Measurements from ENCODE around the gene NCOR2. TPM values are rescaled to one million over a fixed set of nuclear protein-coding genes. Genes with fewer than 3 reads are reported as not detected.

The NCOR2 gene
- total and polyA plus RNA-seq, 7 donors: 44.1 to 164 (median 134) TPM

- Histone ChIP-seq H3K9me3 (no peaks in the 10 kb centered on the region), H3K27ac (no peak overlapping the region), H3K36me3 (ENCODE audit: insufficient read depth in 1 of 2, low read depth in 1 of 2) (no peaks in the 10 kb centered on the region), H3K4me1 (peaks cover 54% of the 10 kb centered on the region), H3K4me3 (no peak overlapping the region), H3K27me3 (ENCODE audit: insufficient read depth in 3 of 3, low read length in 2 of 3) (no peaks in the 10 kb centered on the region)
- TF ChIP-seq CTCF (IDR thresholded peaks at IDR 0.05): no peak
- no peak for ATAC-seq
- no peak for DNase-seq
- intact Hi-C loops (cut with DNase I): no loop called here
- WGBS, 3 donors: 59 to 77% (median 64%) methylated on average over 21 of the region's 21 CpGs
Observed at GRCh38 chr12:124560146-124560890, 7.1 kb downstream of the NCOR2 start.

- Histone ChIP-seq H3K4me3 (no peak overlapping the region), H3K27ac (no peak overlapping the region), H3K9me3 (no peaks in the 10 kb centered on the region), H3K36me3 (ENCODE audit: insufficient read depth in 1 of 2, low read depth in 1 of 2) (no peaks in the 10 kb centered on the region), H3K4me1 (peaks cover 55% of the 10 kb centered on the region), H3K27me3 (ENCODE audit: insufficient read depth in 3 of 3, low read length in 2 of 3) (no peaks in the 10 kb centered on the region)
- WGBS, 3 donors: 91 to 92% (median 91%) methylated on average over 12 of the region's 12 CpGs
- no peak for TF ChIP-seq CTCF (IDR thresholded peaks at IDR 0.05)
- ATAC-seq (no peak), DNase-seq (no peak)
- intact Hi-C loops (cut with DNase I): no loop called here
Observed at GRCh38 chr12:124559182-124560017, 8.0 kb downstream of the NCOR2 start.

GRCh38 chr12:124558313-124558712 lies 9.1 kb downstream of the NCOR2 start:
- no peak for DNase-seq
- no peaks in the 10 kb centered on the region for H3K9me3 ChIP-seq
- H3K36me3 ChIP-seq (ENCODE audit: insufficient read depth in 1 of 2, low read depth in 1 of 2): no peaks in the 10 kb centered on the region
- intact Hi-C loops (cut with DNase I): no loop called here
- H3K27me3 ChIP-seq (ENCODE audit: insufficient read depth in 3 of 3, low read length in 2 of 3): no peaks in the 10 kb centered on the region
- 85 to 93% (median 93%) methylated on average over 8 of the region's 8 CpGs for WGBS, 3 donors
- TF ChIP-seq CTCF (IDR thresholded peaks at IDR 0.05): no peak
- no peak overlapping the region for H3K27ac ChIP-seq
- H3K4me1 ChIP-seq: peaks cover 57% of the 10 kb centered on the region
- H3K4me3 ChIP-seq: no peak overlapping the region
- no peak for ATAC-seq

GRCh38 chr12:124557518-124558223 lies 9.7 kb downstream of the NCOR2 start:
- no peak for TF ChIP-seq CTCF (IDR thresholded peaks at IDR 0.05)
- ATAC-seq: no peak
- no peak overlapping the region for H3K27ac ChIP-seq

More at GRCh38 chr12:124557518-124558223, 9.7 kb downstream of the NCOR2 start:
- 64 to 77% (median 68%) methylated on average over 15 of the region's 15 CpGs for WGBS, 3 donors
- H3K4me3 ChIP-seq: no peak overlapping the region
- no peak for DNase-seq
- H3K36me3 ChIP-seq (ENCODE audit: insufficient read depth in 1 of 2, low read depth in 1 of 2): no peaks in the 10 kb centered on the region
- no peaks in the 10 kb centered on the region for H3K27me3 ChIP-seq (ENCODE audit: insufficient read depth in 3 of 3, low read length in 2 of 3)
- peaks cover 53% of the 10 kb centered on the region for H3K4me1 ChIP-seq
- intact Hi-C loops (cut with DNase I): no loop called here
- H3K9me3 ChIP-seq: no peaks in the 10 kb centered on the region
